ENCODE data around the gene ZNF664.
A peak's percentile ranks its signal among the peaks of the same experiment; 100 is the strongest.

The ZNF664 gene

GRCh38 chr12:123972457-123973401 is at the start of gene ZNF664, which contains the start of gene CCDC92:
ZNF664 (plus strand) TSS chr12:123973215; CDS start chr12:124012145, 38,930 bp downstream.
CCDC92 (minus strand) TSS chr12:123972831; CDS start chr12:123944305, 28,526 bp downstream.
- Histone ChIP-seq H3K4me1 (ENCODE audit: control insufficient read depth in 1 of 2, insufficient read depth in 2 of 2, low read length in 2 of 2) (peaks cover 0 to 23% of the 10 kb centered on the region in 2 donors), H3K27ac (ENCODE audit: low read length) (peak within 1 kb of the TSS; percentile 77), H3K27me3 (ENCODE audit: low read depth, low read length) (no peaks in the 10 kb centered on the region), H3K9me3 (ENCODE audit: control insufficient read depth in 1 of 2, low read length in 2 of 2) (no peaks in the 10 kb centered on the region), H3K4me3 (ENCODE audit: low read depth in 1 of 2, low read length in 2 of 2) (peak within 1 kb of the TSS; percentile 85 to 93), H3K36me3 (ENCODE audit: control insufficient read depth in 1 of 2, insufficient read depth in 2 of 2, low read length in 2 of 2) (no peaks in the 10 kb centered on the region)

DNA sequence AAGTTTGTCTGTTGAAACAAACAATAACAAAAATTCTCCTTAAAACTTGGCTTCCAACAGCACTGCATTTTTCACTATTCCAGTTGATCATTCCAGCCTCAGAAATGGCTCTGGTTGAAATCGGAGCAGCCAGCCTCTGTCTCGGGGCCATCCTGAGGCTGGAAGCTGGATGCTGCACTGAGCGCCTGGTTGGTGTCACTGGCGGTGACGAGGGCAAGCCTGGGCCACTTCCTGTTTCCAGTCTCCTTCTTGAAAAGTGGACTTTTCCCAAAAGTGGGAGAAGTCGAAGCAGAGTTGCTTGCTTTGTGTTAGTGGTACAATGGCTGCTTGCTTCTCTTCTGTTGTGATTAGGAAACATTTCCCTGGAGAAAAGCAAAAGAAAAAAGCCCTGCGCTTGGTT is 49.1 kb upstream of the ZNF664 start:
- no peaks in the 10 kb centered on the region for H3K4me1 ChIP-seq (ENCODE audit: control insufficient read depth in 1 of 2, insufficient read depth in 2 of 2, low read length in 2 of 2)
- H3K27ac ChIP-seq (ENCODE audit: low read length), result no peak overlapping the region
- no peak overlapping the region for H3K4me3 ChIP-seq (ENCODE audit: low read depth in 1 of 2, low read length in 2 of 2)
- no peaks in the 10 kb centered on the region for H3K27me3 ChIP-seq (ENCODE audit: low read depth, low read length)
- H3K36me3 ChIP-seq (ENCODE audit: control insufficient read depth in 1 of 2, insufficient read depth in 2 of 2, low read length in 2 of 2), result no peaks in the 10 kb centered on the region
- H3K9me3 ChIP-seq (ENCODE audit: control insufficient read depth in 1 of 2, low read length in 2 of 2), result no peaks in the 10 kb centered on the region

DNA sequence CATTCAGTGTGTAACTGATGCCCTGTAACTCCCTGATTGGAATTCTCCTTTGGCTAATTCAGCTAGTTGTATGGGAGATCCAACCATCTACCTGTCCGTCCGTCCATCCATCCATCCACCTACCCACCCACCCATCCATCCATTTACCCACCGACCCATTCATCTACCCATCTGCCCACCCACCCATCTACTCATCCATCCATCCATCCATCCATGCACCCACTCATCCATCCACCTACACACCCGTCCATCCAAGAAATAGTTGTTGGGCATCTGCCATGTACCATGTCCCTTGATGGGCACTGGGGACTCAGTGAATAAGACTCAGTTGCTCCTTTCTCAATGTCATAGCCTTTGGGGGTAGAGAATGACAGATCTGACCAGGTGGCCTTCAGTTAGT is 48.5 kb upstream of the ZNF664 start:
- H3K27me3 ChIP-seq (ENCODE audit: low read depth, low read length), result no peaks in the 10 kb centered on the region
- H3K27ac ChIP-seq (ENCODE audit: low read length), result no peak overlapping the region
- H3K36me3 ChIP-seq (ENCODE audit: control insufficient read depth in 1 of 2, insufficient read depth in 2 of 2, low read length in 2 of 2), result no peaks in the 10 kb centered on the region
- no peaks in the 10 kb centered on the region for H3K4me1 ChIP-seq (ENCODE audit: control insufficient read depth in 1 of 2, insufficient read depth in 2 of 2, low read length in 2 of 2)
- H3K9me3 ChIP-seq (ENCODE audit: control insufficient read depth in 1 of 2, low read length in 2 of 2), result no peaks in the 10 kb centered on the region
- no peak overlapping the region for H3K4me3 ChIP-seq (ENCODE audit: low read depth in 1 of 2, low read length in 2 of 2)

GRCh38 chr12:123928274-123928865 is 44.6 kb upstream of the ZNF664 start:
- Histone ChIP-seq H3K27ac (ENCODE audit: low read length) (no peak overlapping the region), H3K36me3 (ENCODE audit: control insufficient read depth in 1 of 2, insufficient read depth in 2 of 2, low read length in 2 of 2) (no peaks in the 10 kb centered on the region), H3K4me3 (ENCODE audit: low read depth in 1 of 2, low read length in 2 of 2) (no peak overlapping the region), H3K4me1 (ENCODE audit: control insufficient read depth in 1 of 2, insufficient read depth in 2 of 2, low read length in 2 of 2) (no peaks in the 10 kb centered on the region), H3K9me3 (ENCODE audit: control insufficient read depth in 1 of 2, low read length in 2 of 2) (no peaks in the 10 kb centered on the region), H3K27me3 (ENCODE audit: low read depth, low read length) (no peaks in the 10 kb centered on the region)

GRCh38 chr12:123928897-123929296 is 44.1 kb upstream of the ZNF664 start:
- Histone ChIP-seq H3K27me3 (ENCODE audit: low read depth, low read length) (no peaks in the 10 kb centered on the region), H3K27ac (ENCODE audit: low read length) (no peak overlapping the region), H3K9me3 (ENCODE audit: control insufficient read depth in 1 of 2, low read length in 2 of 2) (no peaks in the 10 kb centered on the region), H3K4me3 (ENCODE audit: low read depth in 1 of 2, low read length in 2 of 2) (no peak overlapping the region), H3K4me1 (ENCODE audit: control insufficient read depth in 1 of 2, insufficient read depth in 2 of 2, low read length in 2 of 2) (no peaks in the 10 kb centered on the region), H3K36me3 (ENCODE audit: control insufficient read depth in 1 of 2, insufficient read depth in 2 of 2, low read length in 2 of 2) (no peaks in the 10 kb centered on the region)

- Histone ChIP-seq H3K9me3 (ENCODE audit: control insufficient read depth in 1 of 2, low read length in 2 of 2) (no peaks in the 10 kb centered on the region), H3K27me3 (ENCODE audit: low read depth, low read length) (no peaks in the 10 kb centered on the region), H3K4me3 (ENCODE audit: low read depth in 1 of 2, low read length in 2 of 2) (no peak overlapping the region), H3K27ac (ENCODE audit: low read length) (no peak overlapping the region), H3K36me3 (ENCODE audit: control insufficient read depth in 1 of 2, insufficient read depth in 2 of 2, low read length in 2 of 2) (no peaks in the 10 kb centered on the region), H3K4me1 (ENCODE audit: control insufficient read depth in 1 of 2, insufficient read depth in 2 of 2, low read length in 2 of 2) (no peaks in the 10 kb centered on the region)
Measured at GRCh38 chr12:123929946-123930583, 43.0 kb upstream of the ZNF664 start.

GRCh38 chr12:123931686-123932321 is 41.2 kb upstream of the ZNF664 start:
- Histone ChIP-seq H3K27me3 (ENCODE audit: low read depth, low read length) (no peaks in the 10 kb centered on the region), H3K36me3 (ENCODE audit: control insufficient read depth in 1 of 2, insufficient read depth in 2 of 2, low read length in 2 of 2) (peaks cover 0 to 5% of the 10 kb centered on the region in 2 donors), H3K4me1 (ENCODE audit: control insufficient read depth in 1 of 2, insufficient read depth in 2 of 2, low read length in 2 of 2) (no peaks in the 10 kb centered on the region), H3K4me3 (ENCODE audit: low read depth in 1 of 2, low read length in 2 of 2) (no peak overlapping the region), H3K27ac (ENCODE audit: low read length) (no peak overlapping the region), H3K9me3 (ENCODE audit: control insufficient read depth in 1 of 2, low read length in 2 of 2) (no peaks in the 10 kb centered on the region)

- peaks cover 0 to 17% of the 10 kb centered on the region in 2 donors for H3K36me3 ChIP-seq (ENCODE audit: control insufficient read depth in 1 of 2, insufficient read depth in 2 of 2, low read length in 2 of 2)
- no peak overlapping the region for H3K27ac ChIP-seq (ENCODE audit: low read length)
- no peak overlapping the region for H3K4me3 ChIP-seq (ENCODE audit: low read depth in 1 of 2, low read length in 2 of 2)
- H3K4me1 ChIP-seq (ENCODE audit: control insufficient read depth in 1 of 2, insufficient read depth in 2 of 2, low read length in 2 of 2), result no peaks in the 10 kb centered on the region
- no peaks in the 10 kb centered on the region for H3K27me3 ChIP-seq (ENCODE audit: low read depth, low read length)
- no peaks in the 10 kb centered on the region for H3K9me3 ChIP-seq (ENCODE audit: control insufficient read depth in 1 of 2, low read length in 2 of 2)
Measured at GRCh38 chr12:123933214-123933613, 39.8 kb upstream of the ZNF664 start.

- H3K4me3 ChIP-seq (ENCODE audit: low read depth in 1 of 2, low read length in 2 of 2), result no peak overlapping the region
- H3K27me3 ChIP-seq (ENCODE audit: low read depth, low read length), result no peaks in the 10 kb centered on the region
- no peaks in the 10 kb centered on the region for H3K9me3 ChIP-seq (ENCODE audit: control insufficient read depth in 1 of 2, low read length in 2 of 2)
- H3K27ac ChIP-seq (ENCODE audit: low read length), result no peak overlapping the region
- H3K4me1 ChIP-seq (ENCODE audit: control insufficient read depth in 1 of 2, insufficient read depth in 2 of 2, low read length in 2 of 2), result no peaks in the 10 kb centered on the region
- H3K36me3 ChIP-seq (ENCODE audit: control insufficient read depth in 1 of 2, insufficient read depth in 2 of 2, low read length in 2 of 2), result peaks cover 0 to 20% of the 10 kb centered on the region in 2 donors
Measured at GRCh38 chr12:123934016-123934620, 38.9 kb upstream of the ZNF664 start.

DNA sequence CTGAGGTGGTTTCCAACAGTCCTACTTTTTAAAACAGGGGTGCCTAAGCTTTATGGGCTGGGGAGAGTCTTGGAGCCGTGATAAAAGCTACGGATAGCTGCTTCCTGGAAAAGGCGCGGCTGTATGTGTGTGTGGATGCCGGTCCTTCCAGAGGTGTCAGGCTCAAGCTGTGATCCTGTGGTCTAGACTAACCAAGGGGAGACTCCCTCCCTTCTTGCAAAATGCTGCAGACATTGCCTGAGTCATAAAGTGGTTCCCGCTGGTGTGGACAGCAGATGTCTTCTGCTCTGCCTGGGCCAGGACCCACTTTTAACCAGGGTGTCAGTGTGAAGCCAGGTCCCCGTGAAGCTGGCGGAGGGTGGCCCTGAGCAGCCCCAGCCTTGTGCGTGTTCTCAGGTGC is 38.2 kb upstream of the ZNF664 start:
- Histone ChIP-seq H3K27ac (ENCODE audit: low read length) (no peak overlapping the region), H3K27me3 (ENCODE audit: low read depth, low read length) (no peaks in the 10 kb centered on the region), H3K4me1 (ENCODE audit: control insufficient read depth in 1 of 2, insufficient read depth in 2 of 2, low read length in 2 of 2) (no peaks in the 10 kb centered on the region), H3K36me3 (ENCODE audit: control insufficient read depth in 1 of 2, insufficient read depth in 2 of 2, low read length in 2 of 2) (peaks cover 6 to 27% of the 10 kb centered on the region in 2 donors), H3K9me3 (ENCODE audit: control insufficient read depth in 1 of 2, low read length in 2 of 2) (no peaks in the 10 kb centered on the region), H3K4me3 (ENCODE audit: low read depth in 1 of 2, low read length in 2 of 2) (no peak overlapping the region)
